GM12878 (cell line): ENCODE measurements around the gene LPA. TPM values are rescaled to one million over a fixed set of nuclear protein-coding genes. Genes with fewer than 3 reads are reported as not detected.
A peak's percentile ranks its signal among the peaks of the same experiment; 100 is the strongest.

Experiments
- ATAC-seq: fragments of 200-7000 bp; cut with Tn5 transposase; 3 replicates; pipeline ENCODE4 v1.9.1; 2020; ENCODE audit warnings: mild to moderate bottlenecking, moderate library complexity
- BruUV-seq: library from RNA; stranded (reverse); fragments of 400-500 nt; replicated peaks from 2 replicates; lab custom pipeline; 2021; lab: Mats Ljungman, UMichigan
- CTCF ChIA-PET: fragments of 300-600 bp; sonication (Branson Sonifier 250); formaldehyde crosslinking; extraction: SDS; loops from one replicate; lab custom pipeline; 2021; ENCODE audit warnings: inconsistent platforms; lab: Yijun Ruan, JAX
- POLR2A ChIA-PET: fragments of 350-600 bp; formaldehyde crosslinking; extraction: SDS; loops from one replicate; lab custom pipeline; 2021; ENCODE audit warnings: inconsistent platforms; lab: Charles Lee
- RAD21 ChIA-PET: fragments of 300-600 bp; sonication (Branson Sonifier 250); formaldehyde crosslinking; loops from one replicate; lab custom pipeline; 2023; ENCODE audit warnings: antibody characterized with exemption; ENCODE audit not compliant: unreplicated experiment; lab: Charles Lee
- SMC1A ChIA-PET: fragments of 300-600 bp; sonication (Branson Sonifier 250); formaldehyde crosslinking; loops from one replicate; lab custom pipeline; 2023; ENCODE audit not compliant: unreplicated experiment, uncharacterized antibody; lab: Charles Lee
- DNase-seq: peaks from one replicate; pipeline ENCODE4 v3.0.0-alpha.2; 2011; ENCODE audit warnings: low read depth, low spot score
- FAIRE-seq: peaks from 3 replicates; lab custom pipeline; 2011; peaks lifted over from hg19 to GRCh38; lab: Jason Lieb, UNC
- H2AFZ ChIP-seq: 2 replicates; pipeline ENCODE4 v1.6.0; 2011; ENCODE audit warnings: low read depth, low read length, control low read depth; ENCODE audit not compliant: control insufficient read depth
- H3K27ac ChIP-seq: 2 replicates; pipeline ENCODE4 v1.5.1; 2011; ENCODE audit warnings: control low read depth; ENCODE audit not compliant: control insufficient read depth, insufficient read depth
- H3K27me3 ChIP-seq, 2 experiments: replicated peaks in 1 of 2; 2 replicates each; pipeline versions ENCODE4 v1.6.0 to v1.6.1; 2011; ENCODE audit warnings: low read length in 1 of 2; ENCODE audit not compliant: control insufficient read depth in 2 of 2, insufficient read depth in 2 of 2
- H3K36me3 ChIP-seq, 2 experiments: 2 replicates each; pipeline ENCODE4 v1.5.1; 2011; ENCODE audit warnings: low read length in 1 of 2; ENCODE audit not compliant: control insufficient read depth in 2 of 2, insufficient read depth in 2 of 2
- H3K4me1 ChIP-seq: 2 replicates; pipeline ENCODE4 v1.6.1; 2011; ENCODE audit warnings: mild to moderate bottlenecking, low read length, moderate library complexity, mixed read lengths; ENCODE audit not compliant: control insufficient read depth, insufficient read depth
- H3K4me2 ChIP-seq: 2 replicates; pipeline ENCODE4 v1.6.0; 2011; ENCODE audit warnings: control low read depth; ENCODE audit not compliant: control insufficient read depth, insufficient read depth
- H3K4me3 ChIP-seq: fragments of 200-600 bp; sonication (generic); 2 replicates; pipeline ENCODE4 v1.5.1; 2016
- H3K79me2 ChIP-seq: 2 replicates; pipeline ENCODE4 v1.6.0; 2011; ENCODE audit warnings: low read length; ENCODE audit not compliant: control insufficient read depth, insufficient read depth
- H3K9ac ChIP-seq: 2 replicates; pipeline ENCODE4 v1.8.0; 2011; ENCODE audit warnings: low read length, control low read depth, mixed read lengths; ENCODE audit not compliant: control insufficient read depth, insufficient read depth
- H3K9me3 ChIP-seq: replicated peaks from 3 replicates; pipeline ENCODE4 v1.5.1; 2011; ENCODE audit warnings: mild to moderate bottlenecking, low read length; ENCODE audit not compliant: control insufficient read depth, insufficient read depth
- H4K20me1 ChIP-seq: 2 replicates; pipeline ENCODE4 v1.6.0; 2011; ENCODE audit not compliant: control insufficient read depth, insufficient read depth
- JUNB ChIP-seq: IDR thresholded peaks from 2 replicates; pipeline ENCODE4 v1.6.1; 2016; ENCODE audit warnings: antibody characterized with exemption, mild to moderate bottlenecking
- RUNX3 ChIP-seq: IDR thresholded peaks from 2 replicates; pipeline ENCODE4 v1.6.1; 2012; ENCODE audit warnings: low read length, inconsistent platforms
- WGBS: methylation state at CpG from one replicate; pipeline ENCODE4 v1.1.6; 2016; ENCODE audit warnings: low lambda C conversion rate; ENCODE audit not compliant: insufficient replicate concordance, insufficient coverage; ENCODE audit errors: missing lambda C conversion rate; 5-methylcytosine and 5-hydroxymethylcytosine counted together
- in situ Hi-C: fragments of 300-500 bp; cut with MboI; formaldehyde crosslinking; loops from 9 replicates; pipeline ENCODE4 v1.14.3; 2018; ENCODE audit warnings: mixed read lengths
- intact Hi-C: fragments of 100-400 bp; cut with micrococcal nuclease; formaldehyde crosslinking; loops from one replicate; pipeline ENCODE4 v1.14.2; 2022; ENCODE audit not compliant: unreplicated experiment
- polyA plus RNA-seq, 11 experiments: library from polyadenylated mRNA; depleted of rRNA in 4 of 11; unstranded in 6 of 11; stranded (reverse) in 5 of 11; fragments of >200 nt; fragmentation: Nextera tagmentation in 4 of 11; fragmentation: Illumina TruSeq in 1 of 11; extraction: Ambion mirVana in 4 of 11; extraction: Trizol in 1 of 11; gene quantifications; 1 replicate in 1 of 11; 2 replicates in 10 of 11; pipeline versions ENCODE4 v1.2.1 to v1.2.3, GENCODE V29; 2011 to 2016; ENCODE audit warnings: inconsistent platforms in 2 of 11, missing spikeins in 2 of 11, low read depth in 1 of 11
- total RNA-seq, 4 experiments: library from RNA; depleted of rRNA in 3 of 4; stranded (reverse); fragments of >200 nt in 3 of 4; fragmentation: Illumina TruSeq in 1 of 4; extraction: Trizol in 1 of 4; gene quantifications; 2 replicates each; pipeline versions ENCODE4 v1.2.1 to v1.2.3, GENCODE V29; 2013 to 2021
- TF ChIP-seq, protein P1 (sequence below): fragments of 450-650 bp; IDR thresholded peaks from 2 replicates; pipeline ENCODE4 v1.6.1; 2017; ENCODE audit warnings: borderline replicate concordance
- TF ChIP-seq, protein P2 (sequence below): fragments of 450-650 bp; IDR thresholded peaks from 2 replicates; pipeline ENCODE4 v1.6.1; 2016; ENCODE audit warnings: mild to moderate bottlenecking

Gene LPA
- total and polyA plus RNA-seq, 10 of the 15 experiments (the other 5 are each of a cell fraction or from before 2014, with no cell fraction given) = 0.03 to 2.8 (median 0.57) TPM

GRCh38 chr6:160523223-160523622, 140.9 kb downstream of the LPA start:
- in situ Hi-C loops = loop anchor here (10.0 kb wide), 1 partner anchor 852 kb away; no protein-coding TSS in a partner anchor
- Histone ChIP-seq H3K79me2 (no peaks in the 10 kb centered on the region), H3K27ac (no peak overlapping the region), H3K9me3 (no peaks in the 10 kb centered on the region), H3K4me3 (no peak overlapping the region), H4K20me1 (no peaks in the 10 kb centered on the region), H3K9ac (no peak overlapping the region), H3K36me3 (no peaks in the 10 kb centered on the region), H3K4me2 (no peak overlapping the region), H3K4me1 (no peaks in the 10 kb centered on the region), H2AFZ (no peak overlapping the region), H3K27me3 (no peaks in the 10 kb centered on the region)
- ChIA-PET SMC1A (interaction anchor here (3.2 kb wide), 1 partner anchor 10 kb away, joined by 19 read pairs; no protein-coding TSS in a partner anchor), CTCF (interaction anchor here (9.3 kb wide), 1 partner anchor 10 kb away, joined by 69 read pairs; no protein-coding TSS in a partner anchor), RAD21 (interaction anchor here (1.6 kb wide), 1 partner anchor 10 kb away, joined by 6 read pairs; no protein-coding TSS in a partner anchor), POLR2A (no interaction called here)
- no peak for FAIRE-seq
- 5% methylated on average over 5 of the region's 5 CpGs for WGBS
- peak; percentile 28; the same call in 1 of the 3 replicates for ATAC-seq
- intact Hi-C loops = loop anchor here (5.0 kb wide), 2 partner anchors 244 to 849 kb away; no protein-coding TSS in a partner anchor
- no peak for DNase-seq
- no TSS peak for BruUV-seq
- TF ChIP-seq, protein P1, sequence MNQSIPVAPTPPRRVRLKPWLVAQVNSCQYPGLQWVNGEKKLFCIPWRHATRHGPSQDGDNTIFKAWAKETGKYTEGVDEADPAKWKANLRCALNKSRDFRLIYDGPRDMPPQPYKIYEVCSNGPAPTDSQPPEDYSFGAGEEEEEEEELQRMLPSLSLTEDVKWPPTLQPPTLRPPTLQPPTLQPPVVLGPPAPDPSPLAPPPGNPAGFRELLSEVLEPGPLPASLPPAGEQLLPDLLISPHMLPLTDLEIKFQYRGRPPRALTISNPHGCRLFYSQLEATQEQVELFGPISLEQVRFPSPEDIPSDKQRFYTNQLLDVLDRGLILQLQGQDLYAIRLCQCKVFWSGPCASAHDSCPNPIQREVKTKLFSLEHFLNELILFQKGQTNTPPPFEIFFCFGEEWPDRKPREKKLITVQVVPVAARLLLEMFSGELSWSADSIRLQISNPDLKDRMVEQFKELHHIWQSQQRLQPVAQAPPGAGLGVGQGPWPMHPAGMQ = no peak
- peak; percentile 20; the same call in 1 of the 2 replicates for TF ChIP-seq RUNX3
- TF ChIP-seq JUNB = peak; percentile 15; the same call in 1 of the 2 replicates
- TF ChIP-seq, protein P2, sequence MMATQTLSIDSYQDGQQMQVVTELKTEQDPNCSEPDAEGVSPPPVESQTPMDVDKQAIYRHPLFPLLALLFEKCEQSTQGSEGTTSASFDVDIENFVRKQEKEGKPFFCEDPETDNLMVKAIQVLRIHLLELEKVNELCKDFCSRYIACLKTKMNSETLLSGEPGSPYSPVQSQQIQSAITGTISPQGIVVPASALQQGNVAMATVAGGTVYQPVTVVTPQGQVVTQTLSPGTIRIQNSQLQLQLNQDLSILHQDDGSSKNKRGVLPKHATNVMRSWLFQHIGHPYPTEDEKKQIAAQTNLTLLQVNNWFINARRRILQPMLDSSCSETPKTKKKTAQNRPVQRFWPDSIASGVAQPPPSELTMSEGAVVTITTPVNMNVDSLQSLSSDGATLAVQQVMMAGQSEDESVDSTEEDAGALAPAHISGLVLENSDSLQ = peak; percentile 57; the same call in 1 of the 2 replicates
